HUES64 (cell line): ENCODE data around the gene STAT6.

Experiments used
- H3K27ac ChIP-seq: 2 replicates; pipeline ENCODE4 v1.7.0; 2013; ENCODE audit warnings: low read depth, low read length, inconsistent platforms
- H3K27me3 ChIP-seq: 2 replicates; pipeline ENCODE4 v1.6.1; 2013; ENCODE audit warnings: mild to moderate bottlenecking, low read length; ENCODE audit not compliant: insufficient read depth
- H3K36me3 ChIP-seq: 2 replicates; pipeline ENCODE4 v1.6.1; 2013; ENCODE audit warnings: mild to moderate bottlenecking, low read length; ENCODE audit not compliant: insufficient read depth
- H3K4me1 ChIP-seq: 2 replicates; pipeline ENCODE4 v1.6.1; 2013; ENCODE audit warnings: mild to moderate bottlenecking, low read length, moderate library complexity; ENCODE audit not compliant: insufficient read depth
- H3K4me3 ChIP-seq: 2 replicates; pipeline ENCODE4 v1.5.1; 2013; ENCODE audit warnings: mild to moderate bottlenecking, low read length, moderate library complexity
- H3K9ac ChIP-seq: 2 replicates; pipeline ENCODE4 v1.6.1; 2013; ENCODE audit warnings: mild to moderate bottlenecking, low read depth, low read length
- H3K9me3 ChIP-seq: 2 replicates; pipeline ENCODE4 v1.6.1; 2013; ENCODE audit warnings: low read depth, low read length; ENCODE audit not compliant: insufficient read depth
- WGBS: fragments of 150-250, 120-280 bp; methylation state at CpG from one replicate; pipeline ENCODE4 v1.1.7; 2013; ENCODE audit warnings: missing lambda C conversion rate; 5-methylcytosine and 5-hydroxymethylcytosine counted together

STAT6 gene

DNA sequence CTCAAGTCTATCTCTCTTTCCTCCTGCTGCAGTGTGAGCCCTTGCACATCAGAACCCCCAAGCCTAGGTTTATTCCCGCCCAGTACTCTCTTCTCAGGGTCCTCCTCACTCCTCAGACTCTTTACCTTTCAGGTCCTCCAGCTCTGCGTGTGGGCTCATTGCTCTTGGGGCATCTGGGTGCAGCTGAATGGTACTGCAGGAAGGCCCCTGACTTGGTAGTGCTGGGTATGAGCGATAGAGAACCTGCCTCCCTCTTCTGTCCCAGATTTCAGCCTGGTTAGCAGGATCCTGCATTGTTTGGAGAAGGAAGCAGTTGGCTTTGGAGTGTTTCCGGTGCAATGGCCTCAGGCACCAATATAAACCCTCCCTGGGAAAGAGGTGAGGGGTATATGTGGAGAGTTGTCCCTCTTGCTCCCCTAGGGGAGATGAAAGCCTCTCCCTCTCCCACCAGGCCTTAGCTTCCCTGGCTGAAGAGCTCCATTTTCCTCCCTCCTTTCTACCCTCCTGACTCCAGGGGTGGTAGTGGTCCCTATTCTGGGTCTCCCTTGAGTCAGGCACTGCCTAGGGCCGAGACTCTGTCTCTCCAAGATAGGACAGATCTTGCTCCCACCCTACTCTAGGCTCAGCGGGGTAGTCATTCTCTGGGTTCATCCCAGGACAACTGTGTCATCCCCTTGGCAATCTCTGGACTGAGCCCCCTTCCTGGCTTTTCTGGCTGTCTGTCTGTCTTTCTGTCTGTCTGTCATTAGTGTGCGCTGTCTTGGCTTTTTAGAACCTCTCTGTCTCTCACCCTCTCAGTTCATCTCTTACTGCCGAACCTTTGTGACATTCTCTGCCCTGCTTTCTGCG lies 21.0 kb upstream of the STAT6 start:
- Histone ChIP-seq H3K4me1 (peaks cover 62% of the 10 kb centered on the region), H3K9ac (no peak overlapping the region), H3K4me3 (0 out of 2 replicates have a peak overlapping the region, but pooled peaks have one; percentile 0), H3K9me3 (no peaks in the 10 kb centered on the region), H3K27ac (no peak overlapping the region; the same call in 1 of the 2 replicates), H3K27me3 (no peaks in the 10 kb centered on the region), H3K36me3 (no peaks in the 10 kb centered on the region)
- WGBS, result 77% methylated on average over 8 of the region's 9 CpGs

DNA sequence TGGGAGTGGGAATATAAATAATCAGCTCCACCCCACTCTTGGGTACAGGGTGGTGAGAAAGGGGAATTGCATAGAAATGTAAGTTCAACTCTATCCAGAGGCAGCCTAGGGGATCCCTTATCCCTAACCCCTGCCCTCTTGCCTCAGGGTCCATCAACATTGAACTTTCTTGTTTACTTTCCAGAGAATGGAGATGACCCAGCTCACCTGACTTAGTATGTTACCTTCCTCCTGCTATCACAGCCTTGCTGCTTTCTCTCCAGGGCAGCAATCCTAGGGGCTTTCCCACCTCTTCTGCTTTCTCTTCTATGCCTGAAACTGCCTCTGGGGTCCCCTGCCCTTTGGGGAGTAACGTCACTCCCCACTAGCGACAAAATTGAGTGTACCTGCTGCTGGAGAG lies 19.8 kb upstream of the STAT6 start:
- WGBS, result 87% methylated on average over 2 of the region's 2 CpGs
- no peak overlapping the region for H3K9ac ChIP-seq
- H3K9me3 ChIP-seq, result no peaks in the 10 kb centered on the region
- no peaks in the 10 kb centered on the region for H3K27me3 ChIP-seq
- no peak overlapping the region for H3K27ac ChIP-seq
- no peak overlapping the region for H3K4me3 ChIP-seq
- peaks cover 62% of the 10 kb centered on the region for H3K4me1 ChIP-seq
- no peaks in the 10 kb centered on the region for H3K36me3 ChIP-seq

DNA sequence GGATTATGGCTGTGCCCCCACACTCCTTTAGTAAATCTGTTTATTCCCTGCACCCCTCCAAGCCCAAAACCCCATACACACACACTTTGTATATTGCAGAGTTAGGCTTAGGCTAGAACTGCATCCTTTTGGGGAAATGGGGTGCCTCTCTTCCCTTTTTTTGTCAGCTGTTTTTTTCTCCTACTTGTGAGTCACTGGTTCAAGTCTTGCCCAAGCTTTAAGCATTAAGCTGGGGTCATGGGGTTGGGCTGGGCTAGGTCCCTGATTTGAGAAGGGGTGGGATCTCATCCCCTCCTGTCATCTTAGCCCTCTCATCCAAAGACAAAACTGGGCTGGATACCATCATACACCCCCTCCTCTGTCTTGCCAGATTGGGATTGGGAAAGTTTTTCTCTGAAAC lies 18.7 kb upstream of the STAT6 start:
- Histone ChIP-seq H3K9me3 (no peaks in the 10 kb centered on the region), H3K4me3 (peak overlapping the region; percentile 96), H3K27ac (peak overlapping the region; percentile 96; the same call in 1 of the 2 replicates), H3K9ac (no peak overlapping the region; the same call in 1 of the 2 replicates), H3K27me3 (no peaks in the 10 kb centered on the region), H3K4me1 (peaks cover 51% of the 10 kb centered on the region), H3K36me3 (no peaks in the 10 kb centered on the region)

DNA sequence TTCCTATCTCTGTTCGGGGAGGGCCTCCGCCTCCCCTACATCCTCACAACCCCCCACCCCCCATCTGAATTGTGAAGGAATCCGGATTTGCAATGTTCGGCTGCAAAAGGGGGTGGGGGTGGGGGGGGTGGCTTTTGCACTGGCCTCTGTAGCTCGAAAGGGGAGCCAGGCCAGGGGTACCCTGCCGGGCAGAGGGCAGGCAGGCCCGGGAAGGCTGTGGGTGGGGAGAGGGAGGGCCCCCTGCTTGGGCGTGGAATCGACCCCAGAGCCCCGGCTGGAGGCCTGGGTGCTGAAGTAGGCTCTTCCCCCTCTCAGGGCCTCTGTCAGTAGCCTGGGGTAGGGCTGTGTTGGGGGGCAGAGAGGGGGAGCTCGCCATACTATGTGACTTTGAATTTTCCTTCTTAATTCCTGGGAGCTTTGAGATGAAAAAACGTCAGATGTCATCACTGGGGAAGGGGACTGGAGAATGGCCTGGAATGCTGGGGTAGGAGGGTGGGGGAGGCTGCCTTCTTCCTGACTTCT lies 18.2 kb upstream of the STAT6 start:
- under 1% methylated on average over 10 of the region's 12 CpGs for WGBS
- Histone ChIP-seq H3K27ac (peak overlapping the region; percentile 96), H3K4me3 (peak overlapping the region; percentile 96), H3K9me3 (no peaks in the 10 kb centered on the region), H3K36me3 (no peaks in the 10 kb centered on the region), H3K27me3 (no peaks in the 10 kb centered on the region), H3K9ac (peak overlapping the region; percentile 88), H3K4me1 (peaks cover 50% of the 10 kb centered on the region)

DNA sequence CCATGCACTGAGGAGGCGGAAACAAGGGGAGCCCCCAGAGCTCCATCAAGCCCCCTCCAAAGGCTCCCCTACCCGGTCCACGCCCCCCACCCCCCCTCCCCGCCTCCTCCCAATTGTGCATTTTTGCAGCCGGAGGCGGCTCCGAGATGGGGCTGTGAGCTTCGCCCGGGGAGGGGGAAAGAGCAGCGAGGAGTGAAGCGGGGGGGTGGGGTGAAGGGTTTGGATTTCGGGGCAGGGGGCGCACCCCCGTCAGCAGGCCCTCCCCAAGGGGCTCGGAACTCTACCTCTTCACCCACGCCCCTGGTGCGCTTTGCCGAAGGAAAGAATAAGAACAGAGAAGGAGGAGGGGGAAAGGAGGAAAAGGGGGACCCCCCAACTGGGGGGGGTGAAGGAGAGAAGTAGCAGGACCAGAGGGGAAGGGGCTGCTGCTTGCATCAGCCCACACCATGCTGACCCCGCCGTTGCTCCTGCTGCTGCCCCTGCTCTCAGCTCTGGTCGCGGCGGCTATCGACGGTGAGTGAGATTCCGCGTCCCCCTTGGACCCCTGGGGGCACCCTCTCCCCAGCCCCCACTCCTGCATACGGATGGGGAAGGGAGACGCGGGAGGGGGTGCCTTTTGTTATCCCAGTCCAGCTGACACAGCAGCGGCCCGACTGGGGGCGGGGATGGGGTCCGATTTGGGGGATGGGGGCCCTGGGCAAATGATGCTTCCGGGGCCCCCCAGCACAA lies 17.5 kb upstream of the STAT6 start:
- H3K4me3 ChIP-seq, result peak overlapping the region; percentile 96
- 1% methylated on average over 24 of the region's 35 CpGs for WGBS
- peak overlapping the region; percentile 88 for H3K9ac ChIP-seq
- H3K4me1 ChIP-seq, result peaks cover 43% of the 10 kb centered on the region
- no peaks in the 10 kb centered on the region for H3K9me3 ChIP-seq
- H3K27me3 ChIP-seq, result no peaks in the 10 kb centered on the region
- peak overlapping the region; percentile 96 for H3K27ac ChIP-seq
- H3K36me3 ChIP-seq, result no peaks in the 10 kb centered on the region

DNA sequence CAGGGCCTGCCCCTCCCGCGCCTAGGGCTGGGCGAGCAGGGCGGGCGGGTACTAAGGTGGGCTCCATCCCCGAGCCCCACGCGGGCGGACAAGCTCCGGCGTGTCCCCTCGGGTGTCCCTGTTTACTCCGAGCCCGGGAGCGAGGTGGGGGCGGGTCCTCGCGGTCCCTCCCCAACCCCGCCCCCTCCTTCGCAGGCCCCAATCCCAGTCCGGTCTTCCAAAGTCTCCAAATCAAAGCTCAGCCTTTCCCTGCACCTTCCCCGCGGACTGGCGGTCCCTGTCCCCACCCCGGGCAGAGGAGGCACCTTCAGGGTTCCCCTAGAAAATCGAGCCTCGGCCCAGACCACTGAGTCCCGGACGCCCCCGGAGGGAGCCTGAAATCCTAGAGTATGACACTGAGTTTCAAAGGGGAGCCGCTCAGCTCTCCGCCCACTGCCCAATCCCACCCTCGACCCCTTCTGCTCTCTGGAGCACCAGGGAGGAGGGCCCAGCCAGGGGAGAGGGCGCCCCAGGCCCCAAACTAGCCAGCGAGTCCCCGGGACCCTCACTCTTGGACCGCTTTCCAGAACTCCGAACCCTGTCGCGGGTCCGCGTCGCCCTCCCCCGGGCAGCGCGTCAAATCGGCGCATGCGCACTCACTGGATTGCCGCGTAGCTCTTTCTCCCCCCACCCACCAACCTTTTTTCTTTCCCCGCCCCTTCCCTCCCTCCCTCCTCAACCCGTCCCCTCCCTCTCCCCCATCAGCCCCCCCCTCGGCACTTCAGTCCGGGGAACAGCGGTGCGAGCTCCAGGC lies 16.8 kb upstream of the STAT6 start, which contains the start of gene LRP1:
Gene LRP1, plus strand, starts transcription at position 758 of the 793 bp plus-strand sequence. CDS start 482 bp downstream, outside the sequence.
- Histone ChIP-seq H3K27me3 (no peaks in the 10 kb centered on the region), H3K4me1 (peaks cover 36% of the 10 kb centered on the region), H3K9me3 (no peaks in the 10 kb centered on the region), H3K27ac (peak within 1 kb of the TSS; percentile 96), H3K36me3 (no peaks in the 10 kb centered on the region), H3K4me3 (peak within 1 kb of the TSS; percentile 96), H3K9ac (peak within 1 kb of the TSS; percentile 88)
- under 1% methylated on average over 52 of the region's 57 CpGs for WGBS

DNA sequence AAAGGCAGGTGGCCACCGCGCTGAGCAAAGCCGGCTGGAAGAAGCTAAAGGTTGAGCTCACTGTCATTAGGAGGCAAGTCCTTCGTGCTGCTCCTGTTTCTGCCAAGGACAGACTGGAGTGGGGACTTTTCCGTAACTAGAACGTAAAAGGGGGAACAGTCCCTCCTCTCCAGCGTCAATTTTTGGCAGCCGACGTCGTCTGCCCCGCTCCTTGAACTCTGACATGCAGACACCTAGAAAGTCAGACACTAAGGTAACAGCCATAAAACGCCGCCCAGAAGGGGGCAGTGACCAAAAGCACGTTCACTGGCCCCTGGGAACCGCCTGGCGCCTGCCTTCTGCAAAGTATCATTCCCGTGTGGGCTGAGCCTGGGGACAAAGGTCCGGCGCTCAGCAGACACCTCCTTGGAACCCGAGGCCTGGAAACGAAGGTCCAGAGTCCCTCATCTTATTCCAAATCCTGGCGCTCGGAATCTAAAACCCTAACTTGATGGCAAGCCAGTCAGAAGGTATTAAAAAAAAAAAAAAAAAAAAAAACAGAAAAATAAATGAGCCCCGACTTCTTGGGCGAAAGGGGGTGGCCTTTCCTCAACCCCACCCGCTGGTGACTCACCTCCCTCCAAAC lies 16.1 kb upstream of the STAT6 start:
- Histone ChIP-seq H3K4me3 (peak overlapping the region; percentile 96), H3K4me1 (peaks cover 29% of the 10 kb centered on the region), H3K9me3 (peaks cover 3% of the 10 kb centered on the region; the same call in 1 of the 2 replicates), H3K27ac (peak overlapping the region; percentile 96; the same call in 1 of the 2 replicates), H3K9ac (peak overlapping the region; percentile 34), H3K36me3 (no peaks in the 10 kb centered on the region), H3K27me3 (no peaks in the 10 kb centered on the region)
- WGBS, result 12% methylated on average over 26 of the region's 26 CpGs

DNA sequence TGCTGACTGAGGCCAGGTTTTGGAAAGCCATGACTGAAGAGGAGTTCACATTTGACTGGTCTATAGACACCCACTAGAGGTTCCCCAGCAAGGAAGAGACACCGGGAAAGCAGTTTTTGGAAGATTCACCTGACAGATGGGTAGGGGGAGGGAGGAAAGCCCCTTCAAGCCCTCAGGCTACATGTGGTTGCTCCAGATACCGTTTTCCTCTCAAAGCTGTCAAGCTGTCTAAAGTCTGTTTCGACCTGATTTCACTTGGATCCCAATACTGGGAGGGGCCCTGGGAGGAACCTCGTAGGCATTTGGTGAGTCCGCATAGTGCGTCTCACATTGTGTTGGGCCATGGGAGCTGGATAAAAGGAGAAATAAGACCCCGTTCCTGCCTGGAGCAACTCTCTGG lies 15.4 kb upstream of the STAT6 start:
- H3K4me1 ChIP-seq, result peaks cover 23% of the 10 kb centered on the region
- WGBS, result 65% methylated on average over 7 of the region's 7 CpGs
- peaks cover 6% of the 10 kb centered on the region; the same call in 1 of the 2 replicates for H3K9me3 ChIP-seq
- peak overlapping the region; percentile 11; the same call in 1 of the 2 replicates for H3K9ac ChIP-seq
- H3K4me3 ChIP-seq, result peak overlapping the region; percentile 96; the same call in 1 of the 2 replicates
- H3K36me3 ChIP-seq, result no peaks in the 10 kb centered on the region
- no peak overlapping the region for H3K27ac ChIP-seq
- H3K27me3 ChIP-seq, result no peaks in the 10 kb centered on the region

DNA sequence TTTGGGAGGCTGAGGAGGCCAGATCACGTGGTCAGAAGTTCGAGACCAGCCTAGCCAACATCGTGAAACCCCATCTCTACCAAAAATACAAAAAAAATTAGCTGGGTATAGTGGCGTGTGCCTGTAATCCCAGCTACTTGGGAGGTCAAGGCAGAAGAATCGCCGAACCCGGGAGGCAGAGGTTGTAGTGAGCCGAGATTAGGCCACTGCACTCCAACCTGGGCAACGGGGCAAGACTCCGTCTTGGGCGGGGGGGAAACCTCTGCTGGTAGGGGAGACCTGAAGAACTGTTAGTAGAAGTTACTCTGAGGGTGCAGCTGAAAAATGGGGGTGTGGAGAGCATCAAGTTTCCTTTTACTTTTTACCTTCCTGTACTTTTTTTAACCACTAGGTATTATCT lies 14.9 kb upstream of the STAT6 start:
- Histone ChIP-seq H3K27me3 (no peaks in the 10 kb centered on the region), H3K36me3 (no peaks in the 10 kb centered on the region), H3K9me3 (peaks cover 6% of the 10 kb centered on the region; the same call in 1 of the 2 replicates), H3K4me1 (peaks cover 20% of the 10 kb centered on the region), H3K27ac (no peak overlapping the region), H3K4me3 (no peak overlapping the region), H3K9ac (no peak overlapping the region)
- 93% methylated on average over 11 of the region's 11 CpGs for WGBS

DNA sequence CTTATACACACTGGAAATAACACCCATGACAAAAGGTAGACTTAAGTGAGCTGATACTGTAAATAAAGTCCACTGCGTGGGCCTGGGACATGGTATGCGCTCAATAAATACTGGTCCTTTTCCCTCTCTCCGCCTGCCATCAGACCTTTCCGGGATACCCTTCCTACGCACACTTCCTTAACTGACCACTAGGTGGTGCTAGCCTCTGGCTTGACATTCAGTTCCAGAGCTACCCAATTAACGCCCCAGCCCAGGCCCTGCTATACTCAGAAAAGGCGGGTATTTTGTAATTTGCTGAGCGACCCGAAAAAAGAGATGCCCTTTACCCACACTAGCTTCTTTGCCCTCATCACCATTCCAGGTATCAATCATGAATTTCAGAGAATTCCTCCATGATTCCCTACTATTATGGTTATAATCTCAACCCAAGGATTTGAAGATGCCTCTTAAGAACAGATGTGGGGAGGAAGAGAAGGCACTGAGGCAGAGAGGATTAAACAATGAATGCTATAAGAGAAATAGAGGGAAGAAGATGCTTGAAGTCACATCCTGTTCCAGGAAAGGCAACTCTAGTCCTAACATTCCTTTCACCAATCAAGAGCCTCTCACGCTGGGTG lies 13.2 kb upstream of the STAT6 start:
- H3K4me1 ChIP-seq, result peaks cover 7% of the 10 kb centered on the region

More for the DNA sequence above, 13.2 kb upstream of the STAT6 start:
- H3K36me3 ChIP-seq, result no peaks in the 10 kb centered on the region
- 32% methylated on average over 10 of the region's 10 CpGs for WGBS
- H3K9ac ChIP-seq, result no peak overlapping the region
- peaks cover 6% of the 10 kb centered on the region; the same call in 1 of the 2 replicates for H3K9me3 ChIP-seq
- no peak overlapping the region for H3K4me3 ChIP-seq
- H3K27ac ChIP-seq, result no peak overlapping the region
- H3K27me3 ChIP-seq, result no peaks in the 10 kb centered on the region
